ENCODE data around the gene ATP11A.

Gene ATP11A

DNA sequence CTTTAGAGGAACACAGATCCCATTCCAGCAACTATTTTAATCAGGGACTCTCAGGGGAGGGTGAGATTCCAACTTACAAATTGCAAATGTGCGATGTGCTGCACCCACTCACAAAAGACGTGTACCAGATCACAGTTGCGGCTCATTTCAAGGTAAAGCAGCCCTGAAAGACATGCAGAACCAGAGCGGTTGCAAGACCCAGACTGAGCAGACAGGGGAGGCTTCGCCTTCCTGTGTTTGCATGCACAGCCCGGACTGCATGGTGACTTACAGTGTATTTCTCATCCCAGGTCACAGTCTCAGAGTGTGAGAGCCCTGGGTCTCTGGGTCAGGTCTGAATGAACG lies 84.6 kb downstream of the ATP11A start:
- H2AFZ ChIP-seq (ENCODE audit: low read depth, low read length) = no peak overlapping the region
- no peaks in the 10 kb centered on the region for H3K36me3 ChIP-seq (replicated peaks; ENCODE audit: low read depth, low read length)
- H3K27me3 ChIP-seq (ENCODE audit: low read depth, low read length) = no peaks in the 10 kb centered on the region
- no peak overlapping the region for H3K4me2 ChIP-seq (ENCODE audit: low read length)
- H3K9ac ChIP-seq (ENCODE audit: low read length) = no peak overlapping the region
- peaks cover 43% of the 10 kb centered on the region for H3K79me2 ChIP-seq (ENCODE audit: low read length)
- peaks cover 65% of the 10 kb centered on the region for H4K20me1 ChIP-seq (ENCODE audit: insufficient read depth, low read length)
- no peak overlapping the region for H3K4me3 ChIP-seq (ENCODE audit: low read length)
- H3K9me3 ChIP-seq (ENCODE audit: insufficient read depth, low read length) = no peaks in the 10 kb centered on the region
- TF ChIP-seq, protein P1, sequence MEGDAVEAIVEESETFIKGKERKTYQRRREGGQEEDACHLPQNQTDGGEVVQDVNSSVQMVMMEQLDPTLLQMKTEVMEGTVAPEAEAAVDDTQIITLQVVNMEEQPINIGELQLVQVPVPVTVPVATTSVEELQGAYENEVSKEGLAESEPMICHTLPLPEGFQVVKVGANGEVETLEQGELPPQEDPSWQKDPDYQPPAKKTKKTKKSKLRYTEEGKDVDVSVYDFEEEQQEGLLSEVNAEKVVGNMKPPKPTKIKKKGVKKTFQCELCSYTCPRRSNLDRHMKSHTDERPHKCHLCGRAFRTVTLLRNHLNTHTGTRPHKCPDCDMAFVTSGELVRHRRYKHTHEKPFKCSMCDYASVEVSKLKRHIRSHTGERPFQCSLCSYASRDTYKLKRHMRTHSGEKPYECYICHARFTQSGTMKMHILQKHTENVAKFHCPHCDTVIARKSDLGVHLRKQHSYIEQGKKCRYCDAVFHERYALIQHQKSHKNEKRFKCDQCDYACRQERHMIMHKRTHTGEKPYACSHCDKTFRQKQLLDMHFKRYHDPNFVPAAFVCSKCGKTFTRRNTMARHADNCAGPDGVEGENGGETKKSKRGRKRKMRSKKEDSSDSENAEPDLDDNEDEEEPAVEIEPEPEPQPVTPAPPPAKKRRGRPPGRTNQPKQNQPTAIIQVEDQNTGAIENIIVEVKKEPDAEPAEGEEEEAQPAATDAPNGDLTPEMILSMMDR (IDR thresholded peaks at IDR 0.05; ENCODE audit: low read depth, low read length) = no peak
- TF ChIP-seq EZH2phosphoT487 (IDR thresholded peaks at IDR 0.05; ENCODE audit: low read depth) = no peak
- H3K4me1 ChIP-seq (ENCODE audit: low read length) = peaks cover 5% of the 10 kb centered on the region
- no peak overlapping the region for H3K27ac ChIP-seq (ENCODE audit: low read length)

DNA sequence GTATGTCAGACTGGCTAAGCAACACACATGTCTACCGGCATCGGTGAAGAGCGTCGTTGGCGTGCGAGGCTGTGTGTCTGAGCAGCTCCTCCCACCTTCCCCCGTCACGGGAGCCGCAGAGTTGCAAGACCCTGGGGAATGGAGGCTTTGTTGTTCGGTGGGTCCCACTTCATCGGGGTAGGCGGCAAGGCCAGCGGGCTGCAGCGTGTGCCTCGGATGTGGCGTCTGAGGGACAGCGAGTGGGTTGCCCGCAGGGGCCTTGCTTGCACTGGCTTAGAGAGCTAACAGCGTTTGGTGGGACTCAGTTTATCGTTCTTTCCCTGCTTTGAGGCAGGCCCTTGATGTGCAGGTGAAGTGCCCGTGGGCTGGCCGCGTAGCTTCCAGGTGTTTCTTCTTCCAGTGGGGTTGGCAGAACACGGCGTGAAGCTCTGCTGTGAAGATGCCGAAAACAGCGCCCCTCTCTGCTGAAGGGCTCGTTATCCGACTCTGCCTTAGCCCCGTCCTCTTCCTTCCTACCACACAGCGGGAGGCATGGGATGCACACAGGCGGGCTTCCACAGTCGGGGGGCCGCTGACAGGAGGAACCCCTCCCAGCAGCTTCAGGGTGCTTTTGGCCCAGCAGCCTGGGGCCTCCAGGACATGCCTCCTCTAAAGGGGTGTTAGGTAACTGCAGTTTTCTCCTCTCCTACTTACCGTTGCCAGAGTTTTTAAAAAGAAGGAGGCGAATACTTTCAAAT lies 85.2 kb downstream of the ATP11A start:
- Histone ChIP-seq H3K27ac (ENCODE audit: low read length) (no peak overlapping the region), H3K4me3 (ENCODE audit: low read length) (no peak overlapping the region), H3K27me3 (ENCODE audit: low read depth, low read length) (no peaks in the 10 kb centered on the region), H3K9ac (ENCODE audit: low read length) (no peak overlapping the region), H3K4me2 (ENCODE audit: low read length) (no peak overlapping the region), H3K9me3 (ENCODE audit: insufficient read depth, low read length) (no peaks in the 10 kb centered on the region), H3K36me3 (replicated peaks; ENCODE audit: low read depth, low read length) (no peaks in the 10 kb centered on the region), H2AFZ (ENCODE audit: low read depth, low read length) (no peak overlapping the region), H4K20me1 (ENCODE audit: insufficient read depth, low read length) (peaks cover 65% of the 10 kb centered on the region), H3K79me2 (ENCODE audit: low read length) (peaks cover 39% of the 10 kb centered on the region), H3K4me1 (ENCODE audit: low read length) (no peaks in the 10 kb centered on the region)
- TF ChIP-seq EZH2phosphoT487 (IDR thresholded peaks at IDR 0.05; ENCODE audit: low read depth) = no peak
- TF ChIP-seq, protein P1 (IDR thresholded peaks at IDR 0.05; ENCODE audit: low read depth, low read length) = no peak

DNA sequence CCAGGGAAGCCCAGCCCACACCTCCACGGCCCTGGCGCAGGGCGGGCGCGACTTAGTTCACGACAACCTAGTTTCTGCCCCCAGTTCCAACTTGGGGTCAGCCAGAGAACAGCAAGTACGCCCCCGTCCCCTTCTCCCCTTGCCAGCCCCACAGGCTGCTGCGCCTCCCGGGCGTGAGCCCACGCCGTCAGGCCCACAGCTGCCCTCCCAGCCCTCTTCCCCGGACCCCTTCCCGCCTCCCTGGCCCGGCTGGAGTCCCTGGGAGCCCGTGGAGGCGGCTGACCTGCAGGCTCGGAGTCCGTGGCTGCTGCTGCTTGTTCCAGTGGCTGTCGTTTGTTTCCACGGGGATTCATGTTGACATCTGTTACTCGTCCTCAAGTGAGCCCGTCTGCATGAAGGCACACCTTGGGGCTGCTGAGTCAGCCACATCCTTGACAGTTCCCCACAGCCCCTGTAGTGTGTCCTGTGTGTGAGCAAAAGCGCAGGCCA lies 86.0 kb downstream of the ATP11A start:
- TF ChIP-seq, protein P1 (IDR thresholded peaks at IDR 0.05; ENCODE audit: low read depth, low read length) = no peak
- TF ChIP-seq EZH2phosphoT487 (IDR thresholded peaks at IDR 0.05; ENCODE audit: low read depth) = no peak
- peaks cover 39% of the 10 kb centered on the region for H3K79me2 ChIP-seq (ENCODE audit: low read length)
- no peak overlapping the region for H3K9ac ChIP-seq (ENCODE audit: low read length)
- H3K36me3 ChIP-seq (replicated peaks; ENCODE audit: low read depth, low read length) = no peaks in the 10 kb centered on the region
- H3K27me3 ChIP-seq (ENCODE audit: low read depth, low read length) = no peaks in the 10 kb centered on the region
- no peak overlapping the region for H3K4me2 ChIP-seq (ENCODE audit: low read length)
- peaks cover 67% of the 10 kb centered on the region for H4K20me1 ChIP-seq (ENCODE audit: insufficient read depth, low read length)
- H3K4me3 ChIP-seq (ENCODE audit: low read length) = no peak overlapping the region
- no peak overlapping the region for H2AFZ ChIP-seq (ENCODE audit: low read depth, low read length)
- H3K4me1 ChIP-seq (ENCODE audit: low read length) = no peaks in the 10 kb centered on the region
- no peak overlapping the region for H3K27ac ChIP-seq (ENCODE audit: low read length)
- no peaks in the 10 kb centered on the region for H3K9me3 ChIP-seq (ENCODE audit: insufficient read depth, low read length)

DNA sequence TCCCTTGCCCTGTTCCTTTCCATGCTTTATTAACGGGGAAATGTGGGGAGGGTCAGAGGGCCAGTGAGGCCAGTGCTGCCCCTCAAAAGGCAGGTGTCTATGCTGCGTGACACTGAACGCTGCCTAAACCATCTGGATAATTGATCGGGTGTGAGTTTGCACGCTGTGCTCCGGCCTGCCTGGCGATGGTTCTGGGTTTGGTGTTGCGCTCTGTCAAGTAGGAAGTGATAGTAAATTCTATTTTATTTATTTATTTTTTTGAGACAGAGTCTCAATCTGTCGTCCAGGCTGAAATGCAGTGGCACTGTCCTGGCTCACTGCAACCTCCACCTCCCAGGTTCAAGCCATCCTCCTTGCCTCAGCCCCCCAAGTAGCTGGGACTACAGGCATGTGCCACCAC lies 86.5 kb downstream of the ATP11A start:
- H3K4me2 ChIP-seq (ENCODE audit: low read length) = no peak overlapping the region
- peaks cover 65% of the 10 kb centered on the region for H4K20me1 ChIP-seq (ENCODE audit: insufficient read depth, low read length)
- H3K27ac ChIP-seq (ENCODE audit: low read length) = no peak overlapping the region
- no peak overlapping the region for H3K4me3 ChIP-seq (ENCODE audit: low read length)
- peaks cover 38% of the 10 kb centered on the region for H3K79me2 ChIP-seq (ENCODE audit: low read length)
- H2AFZ ChIP-seq (ENCODE audit: low read depth, low read length) = no peak overlapping the region
- H3K27me3 ChIP-seq (ENCODE audit: low read depth, low read length) = no peaks in the 10 kb centered on the region
- H3K9me3 ChIP-seq (ENCODE audit: insufficient read depth, low read length) = no peaks in the 10 kb centered on the region
- H3K4me1 ChIP-seq (ENCODE audit: low read length) = no peaks in the 10 kb centered on the region
- H3K36me3 ChIP-seq (replicated peaks; ENCODE audit: low read depth, low read length) = no peaks in the 10 kb centered on the region
- no peak overlapping the region for H3K9ac ChIP-seq (ENCODE audit: low read length)
- TF ChIP-seq, protein P1 (IDR thresholded peaks at IDR 0.05; ENCODE audit: low read depth, low read length) = no peak
- TF ChIP-seq EZH2phosphoT487 (IDR thresholded peaks at IDR 0.05; ENCODE audit: low read depth) = no peak
